OCI-LY3 (cell line): ENCODE measurements around the gene ZNF512.
"Not testable (repeated sequence)": the region's sequence is repeated elsewhere in the genome, so short reads cannot be mapped to it uniquely, and the experiment has no call there.

Source experiments
- H2AFZ ChIP-seq: fragments of 200-600, 300-600 bp; shearing (Covaris generic); 2 replicates; pipeline ENCODE4 v1.6.0; 2014; ENCODE audit warnings: antibody characterized with exemption, low read depth, low read length
- H3K27ac ChIP-seq: fragments of 200-600, 300-600 bp; sonication (generic); 2 replicates; pipeline ENCODE4 v1.5.1; 2014; ENCODE audit warnings: mild to moderate bottlenecking, low read length, moderate library complexity, mixed read lengths
- H3K27me3 ChIP-seq: fragments of 200-600, 300-600 bp; sonication (generic); 2 replicates; pipeline ENCODE4 v1.6.1; 2014; ENCODE audit warnings: low read depth, low read length, mixed read lengths
- H3K36me3 ChIP-seq: fragments of 200-600, 300-600 bp; sonication (generic); replicated peaks from 2 replicates; pipeline ENCODE3; 2014; ENCODE audit warnings: low read depth, low read length, mixed read lengths
- H3K4me1 ChIP-seq: fragments of 300-600, 200-600 bp; sonication (generic); 2 replicates; pipeline ENCODE4 v1.6.1; 2014; ENCODE audit warnings: low read length, mixed read lengths
- H3K4me2 ChIP-seq: fragments of 200-600, 300-600 bp; sonication (generic); 2 replicates; pipeline ENCODE4 v1.6.1; 2014; ENCODE audit warnings: low read length, mixed read lengths
- H3K4me3 ChIP-seq: fragments of 300-600, 200-600 bp; sonication (generic); 2 replicates; pipeline ENCODE4 v1.5.1; 2014; ENCODE audit warnings: antibody characterized with exemption, mild to moderate bottlenecking, low read length, moderate library complexity
- H3K79me2 ChIP-seq: fragments of 300-600, 200-600 bp; shearing (Covaris generic); 2 replicates; pipeline ENCODE4 v1.6.1; 2014; ENCODE audit warnings: mild to moderate bottlenecking, low read length, mixed read lengths
- H3K9ac ChIP-seq: fragments of 300-600, 200-600 bp; shearing (Covaris generic); 2 replicates; pipeline ENCODE4 v1.6.0; 2014; ENCODE audit warnings: mild to moderate bottlenecking, low read length, moderate library complexity
- H3K9me3 ChIP-seq: fragments of 200-600, 300-600 bp; shearing (Covaris generic); 2 replicates; pipeline ENCODE4 v1.6.1; 2014; ENCODE audit warnings: low read length, mixed read lengths; ENCODE audit not compliant: insufficient read depth
- H4K20me1 ChIP-seq: fragments of 200-600, 300-600 bp; sonication (generic); 2 replicates; pipeline ENCODE4 v1.6.1; 2016; ENCODE audit warnings: low read length, mixed read lengths; ENCODE audit not compliant: insufficient read depth
- EZH2phosphoT487 ChIP-seq: fragments of 200-600 bp; shearing (Covaris generic); IDR thresholded peaks from 2 replicates; pipeline ENCODE4 v1.6.1; 2018; ENCODE audit warnings: antibody characterized with exemption, mixed run types, low read depth
- TF ChIP-seq, protein P1 (sequence below): fragments of 200-600, 300-600 bp; sonication (generic); IDR thresholded peaks from 2 replicates; pipeline ENCODE4 v1.5.1; 2014; ENCODE audit warnings: antibody characterized with exemption, low read length, low read depth

Gene ZNF512

DNA sequence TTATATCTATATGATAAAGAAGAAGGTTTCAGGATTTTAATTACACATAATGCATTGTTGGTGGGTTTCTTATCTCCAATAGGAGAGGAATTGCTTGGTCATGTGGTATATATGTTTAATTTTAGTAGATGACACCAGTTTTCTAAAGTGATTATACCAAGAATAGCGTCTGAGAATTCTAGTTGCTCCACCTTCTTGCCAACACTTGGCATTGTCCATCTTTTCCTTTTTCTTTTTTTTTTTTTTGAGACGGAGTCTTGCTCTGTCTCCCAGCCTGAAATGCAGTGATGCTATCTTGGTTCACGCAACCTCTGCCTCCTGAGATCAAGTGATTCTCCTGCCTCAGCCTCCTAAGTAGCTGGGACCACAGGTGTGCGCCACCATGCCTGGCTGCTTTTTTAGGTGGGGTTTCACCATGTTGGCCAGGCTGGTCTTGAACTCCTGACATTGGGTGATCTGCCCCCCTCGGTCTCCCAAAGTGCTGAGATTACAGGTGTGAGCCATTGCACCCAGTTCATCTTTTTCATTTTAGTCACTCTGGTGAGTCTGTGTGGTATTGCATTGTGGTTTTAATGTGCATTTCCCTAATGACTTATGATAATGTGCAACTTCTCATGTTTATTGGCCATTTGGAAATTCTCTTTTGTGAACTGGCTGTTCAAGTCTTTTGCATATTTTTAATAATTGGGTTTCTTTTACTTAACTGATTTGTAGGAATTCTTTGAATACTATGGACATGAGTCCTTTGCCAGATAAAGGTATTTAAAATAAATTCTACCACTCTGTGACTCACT lies 37.3 kb upstream of the ZNF512 start:
- Histone ChIP-seq H3K4me2 (no peak overlapping the region), H2AFZ (no peak overlapping the region), H3K27me3 (no peaks in the 10 kb centered on the region), H3K4me1 (no peaks in the 10 kb centered on the region), H3K79me2 (no peaks in the 10 kb centered on the region), H4K20me1 (no peaks in the 10 kb centered on the region), H3K27ac (no peak overlapping the region), H3K36me3 (no peaks in the 10 kb centered on the region), H3K9me3 (no peaks in the 10 kb centered on the region), H3K4me3 (no peak overlapping the region), H3K9ac (no peak overlapping the region)
- TF ChIP-seq, protein P1, sequence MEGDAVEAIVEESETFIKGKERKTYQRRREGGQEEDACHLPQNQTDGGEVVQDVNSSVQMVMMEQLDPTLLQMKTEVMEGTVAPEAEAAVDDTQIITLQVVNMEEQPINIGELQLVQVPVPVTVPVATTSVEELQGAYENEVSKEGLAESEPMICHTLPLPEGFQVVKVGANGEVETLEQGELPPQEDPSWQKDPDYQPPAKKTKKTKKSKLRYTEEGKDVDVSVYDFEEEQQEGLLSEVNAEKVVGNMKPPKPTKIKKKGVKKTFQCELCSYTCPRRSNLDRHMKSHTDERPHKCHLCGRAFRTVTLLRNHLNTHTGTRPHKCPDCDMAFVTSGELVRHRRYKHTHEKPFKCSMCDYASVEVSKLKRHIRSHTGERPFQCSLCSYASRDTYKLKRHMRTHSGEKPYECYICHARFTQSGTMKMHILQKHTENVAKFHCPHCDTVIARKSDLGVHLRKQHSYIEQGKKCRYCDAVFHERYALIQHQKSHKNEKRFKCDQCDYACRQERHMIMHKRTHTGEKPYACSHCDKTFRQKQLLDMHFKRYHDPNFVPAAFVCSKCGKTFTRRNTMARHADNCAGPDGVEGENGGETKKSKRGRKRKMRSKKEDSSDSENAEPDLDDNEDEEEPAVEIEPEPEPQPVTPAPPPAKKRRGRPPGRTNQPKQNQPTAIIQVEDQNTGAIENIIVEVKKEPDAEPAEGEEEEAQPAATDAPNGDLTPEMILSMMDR = no peak

DNA sequence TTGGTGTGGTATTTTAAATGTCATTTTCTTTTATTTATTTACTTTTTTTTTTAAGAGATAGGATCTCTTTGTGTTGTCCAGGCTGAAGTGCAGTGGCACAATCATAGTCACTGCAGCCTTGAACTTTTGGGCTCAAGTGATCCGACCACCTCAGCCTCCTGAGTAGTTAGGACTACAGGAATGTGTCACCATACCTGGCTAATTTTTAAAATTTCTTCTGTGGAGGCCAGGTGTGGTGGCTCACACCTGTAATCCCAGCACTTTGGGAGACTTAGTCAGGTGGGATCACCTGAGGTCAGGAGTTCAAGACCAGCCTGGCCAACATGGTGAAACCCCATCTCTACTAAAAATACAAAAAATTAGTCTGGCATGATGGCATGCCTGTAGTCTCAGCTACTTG lies 33.5 kb upstream of the ZNF512 start:
- no peak overlapping the region for H3K9ac ChIP-seq
- H3K9me3 ChIP-seq = no peaks in the 10 kb centered on the region
- no peak overlapping the region for H3K4me2 ChIP-seq
- H4K20me1 ChIP-seq = no peaks in the 10 kb centered on the region
- no peaks in the 10 kb centered on the region for H3K36me3 ChIP-seq
- no peaks in the 10 kb centered on the region for H3K4me1 ChIP-seq
- no peak overlapping the region for H2AFZ ChIP-seq
- peaks cover 4% of the 10 kb centered on the region; the same call in 1 of the 2 replicates for H3K27me3 ChIP-seq
- no peak overlapping the region for H3K4me3 ChIP-seq
- TF ChIP-seq, protein P1 = no peak
- TF ChIP-seq EZH2phosphoT487 = no peak
- no peak overlapping the region for H3K27ac ChIP-seq
- no peaks in the 10 kb centered on the region for H3K79me2 ChIP-seq

DNA sequence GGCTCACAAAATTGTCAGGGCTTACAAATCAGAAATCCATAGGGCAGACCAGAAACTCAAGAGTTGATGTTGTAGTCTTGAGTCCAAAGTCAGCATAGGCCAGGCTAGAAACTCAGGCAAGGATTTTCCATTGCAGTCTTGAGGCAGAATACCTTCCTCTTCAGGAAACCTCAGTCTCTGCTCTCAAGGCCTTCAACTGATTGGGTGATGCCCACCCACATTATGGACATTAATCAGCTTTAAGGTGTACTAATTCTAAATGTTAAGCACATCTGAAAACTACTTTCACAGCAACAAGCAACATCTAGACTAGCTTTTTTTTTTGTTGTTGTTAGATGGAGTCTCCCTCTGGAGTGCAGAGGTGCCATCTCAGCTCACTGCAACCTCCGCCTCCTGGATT lies 31.3 kb upstream of the ZNF512 start:
- peaks cover 4% of the 10 kb centered on the region; the same call in 1 of the 2 replicates for H3K27me3 ChIP-seq
- no peaks in the 10 kb centered on the region for H3K9me3 ChIP-seq
- no peaks in the 10 kb centered on the region for H3K79me2 ChIP-seq
- no peak overlapping the region for H2AFZ ChIP-seq
- no peak overlapping the region for H3K27ac ChIP-seq
- no peak overlapping the region for H3K9ac ChIP-seq
- TF ChIP-seq, protein P1 = no peak
- no peak for TF ChIP-seq EZH2phosphoT487
- no peak overlapping the region for H3K4me3 ChIP-seq
- H3K36me3 ChIP-seq = no peaks in the 10 kb centered on the region
- H3K4me2 ChIP-seq = no peak overlapping the region
- no peaks in the 10 kb centered on the region for H3K4me1 ChIP-seq
- no peaks in the 10 kb centered on the region for H4K20me1 ChIP-seq

DNA sequence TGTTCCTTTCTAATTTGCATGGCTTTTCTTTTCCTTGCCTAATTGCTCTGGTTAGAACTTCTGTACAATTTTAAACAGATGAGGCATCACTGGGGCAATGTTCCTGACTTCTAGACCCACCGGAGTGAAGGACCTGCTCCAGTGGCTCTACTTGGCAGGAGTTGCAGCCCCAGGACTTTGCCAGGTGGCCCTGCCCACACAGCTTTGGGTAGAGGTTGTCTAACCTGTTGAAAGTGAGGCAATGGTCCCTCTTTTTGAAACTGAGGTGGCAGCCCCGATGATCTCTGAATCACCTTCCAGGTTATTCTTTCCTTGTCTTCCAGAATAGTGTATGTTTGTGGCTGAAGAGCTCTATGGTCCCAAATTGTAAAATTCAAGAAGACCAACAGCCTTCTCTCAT lies 29.9 kb upstream of the ZNF512 start:
- no peaks in the 10 kb centered on the region for H4K20me1 ChIP-seq
- no peak overlapping the region for H3K27ac ChIP-seq
- no peaks in the 10 kb centered on the region for H3K4me1 ChIP-seq
- H2AFZ ChIP-seq = no peak overlapping the region
- H3K27me3 ChIP-seq = peaks cover 4% of the 10 kb centered on the region; the same call in 1 of the 2 replicates
- no peak overlapping the region for H3K4me3 ChIP-seq
- H3K79me2 ChIP-seq = no peaks in the 10 kb centered on the region
- no peaks in the 10 kb centered on the region for H3K9me3 ChIP-seq
- no peaks in the 10 kb centered on the region for H3K36me3 ChIP-seq
- H3K9ac ChIP-seq = no peak overlapping the region
- TF ChIP-seq, protein P1 = no peak
- TF ChIP-seq EZH2phosphoT487 = no peak
- no peak overlapping the region for H3K4me2 ChIP-seq

DNA sequence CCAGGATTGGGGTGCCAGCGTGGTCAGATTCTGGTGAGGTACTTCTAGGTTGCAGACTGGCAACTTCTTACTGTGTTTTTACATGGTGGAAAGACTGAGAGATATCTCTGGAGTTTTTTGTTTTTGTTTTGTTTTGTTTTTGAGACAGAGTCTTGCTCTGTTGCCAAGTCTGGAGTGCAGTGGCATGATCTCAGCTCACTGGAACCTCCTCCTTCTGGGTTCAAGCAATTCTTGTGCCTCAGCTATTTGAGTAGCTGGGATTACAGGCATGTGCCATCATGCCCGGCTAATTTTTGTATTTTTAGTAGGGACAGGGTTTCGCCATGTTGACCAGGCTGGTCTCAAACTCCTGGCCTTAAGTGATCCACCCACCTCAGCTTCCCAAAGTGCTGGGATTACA lies 28.4 kb upstream of the ZNF512 start:
- not testable (repeated sequence) for H4K20me1 ChIP-seq, H3K79me2 ChIP-seq, H3K9ac ChIP-seq, H3K4me1 ChIP-seq, H3K36me3 ChIP-seq, H2AFZ ChIP-seq, H3K9me3 ChIP-seq, H3K4me2 ChIP-seq, H3K27ac ChIP-seq, H3K4me3 ChIP-seq, H3K27me3 ChIP-seq
